GM18511 (cell line): ENCODE measurements around the gene SPRY1.

Source experiments
- ATAC-seq: cut with Tn5 transposase; IDR thresholded peaks from one replicate; pipeline ENCODE4 v1.9.1; 2021; ENCODE audit warnings: mild to moderate bottlenecking, moderate library complexity; ENCODE audit not compliant: unreplicated experiment

The SPRY1 gene

GRCh38 chr4:123396307-123397143 is at the start of gene SPRY1:
Gene SPRY1, plus strand, starts transcription at chr4:123396795. Its CDS starts 4,797 bp downstream, at chr4:123401592.
- peak; percentile 42 for ATAC-seq

GRCh38 chr4:123346951-123347350 is 49.6 kb upstream of the SPRY1 start:
- ATAC-seq = no peak

GRCh38 chr4:123348946-123349345 is 47.6 kb upstream of the SPRY1 start:
- ATAC-seq = no peak

GRCh38 chr4:123349421-123350190 is 47.0 kb upstream of the SPRY1 start:
- ATAC-seq = no peak

- ATAC-seq = no peak
Observed at GRCh38 chr4:123350191-123350544, 46.4 kb upstream of the SPRY1 start.

- ATAC-seq = no peak
Observed at GRCh38 chr4:123350726-123351125, 45.9 kb upstream of the SPRY1 start.

- ATAC-seq = no peak
Observed at GRCh38 chr4:123351713-123352112, 44.9 kb upstream of the SPRY1 start.

- ATAC-seq = no peak
Observed at GRCh38 chr4:123352240-123352945, 44.2 kb upstream of the SPRY1 start.

- no peak for ATAC-seq
Observed at GRCh38 chr4:123352966-123353365, 43.6 kb upstream of the SPRY1 start.

GRCh38 chr4:123353656-123354055 is 42.9 kb upstream of the SPRY1 start:
- no peak for ATAC-seq

- no peak for ATAC-seq
Observed at GRCh38 chr4:123354701-123355100, 41.9 kb upstream of the SPRY1 start.

GRCh38 chr4:123356921-123357320 is 39.7 kb upstream of the SPRY1 start:
- no peak for ATAC-seq

GRCh38 chr4:123359449-123360315 is 36.9 kb upstream of the SPRY1 start:
- no peak for ATAC-seq

GRCh38 chr4:123361195-123361861 is 35.3 kb upstream of the SPRY1 start:
- no peak for ATAC-seq

- ATAC-seq = no peak
Observed at GRCh38 chr4:123362103-123362502, 34.5 kb upstream of the SPRY1 start.

- peak; percentile 100 for ATAC-seq
Observed at GRCh38 chr4:123363729-123364128, 32.9 kb upstream of the SPRY1 start.

GRCh38 chr4:123364906-123365305 is 31.7 kb upstream of the SPRY1 start:
- ATAC-seq = no peak

- ATAC-seq = no peak
Observed at GRCh38 chr4:123365412-123365811, 31.2 kb upstream of the SPRY1 start.

- ATAC-seq = no peak
Observed at GRCh38 chr4:123366144-123366748, 30.3 kb upstream of the SPRY1 start.

GRCh38 chr4:123378794-123379193 is 17.8 kb upstream of the SPRY1 start:
- ATAC-seq = no peak
